GM12872 (cell line): Measurements from ENCODE around the gene ERP27.
A peak's percentile ranks its signal among the peaks of the same experiment; 100 is the strongest.

Source experiments
- TF ChIP-seq, protein P1 (sequence below): IDR thresholded peaks from 3 replicates; pipeline ENCODE4 v1.5.1; 2011; ENCODE audit warnings: low read depth, mild to moderate bottlenecking, low read length, moderate library complexity; ENCODE audit not compliant: insufficient read depth

The ERP27 gene

DNA sequence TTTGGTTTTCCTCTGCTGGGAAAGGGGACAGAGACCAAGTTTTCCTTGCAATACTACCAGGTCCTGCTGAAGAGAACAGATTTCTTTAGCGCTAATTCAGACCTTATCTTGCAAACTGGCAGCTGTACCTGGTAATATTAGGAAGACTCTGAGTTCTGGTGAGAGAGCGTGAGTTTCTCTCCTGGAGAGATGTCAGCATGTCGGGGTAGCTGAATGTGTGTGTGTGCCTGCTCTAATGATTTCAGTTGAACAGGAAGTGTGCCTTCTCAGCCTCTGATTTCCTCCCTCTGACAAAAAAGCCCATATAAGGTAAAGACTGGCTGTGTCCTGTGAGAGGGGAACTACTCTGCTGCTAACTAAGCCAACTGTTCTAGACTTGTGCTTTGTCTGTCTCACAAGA, 10.3 kb upstream of the ERP27 start:
- TF ChIP-seq, protein P1, sequence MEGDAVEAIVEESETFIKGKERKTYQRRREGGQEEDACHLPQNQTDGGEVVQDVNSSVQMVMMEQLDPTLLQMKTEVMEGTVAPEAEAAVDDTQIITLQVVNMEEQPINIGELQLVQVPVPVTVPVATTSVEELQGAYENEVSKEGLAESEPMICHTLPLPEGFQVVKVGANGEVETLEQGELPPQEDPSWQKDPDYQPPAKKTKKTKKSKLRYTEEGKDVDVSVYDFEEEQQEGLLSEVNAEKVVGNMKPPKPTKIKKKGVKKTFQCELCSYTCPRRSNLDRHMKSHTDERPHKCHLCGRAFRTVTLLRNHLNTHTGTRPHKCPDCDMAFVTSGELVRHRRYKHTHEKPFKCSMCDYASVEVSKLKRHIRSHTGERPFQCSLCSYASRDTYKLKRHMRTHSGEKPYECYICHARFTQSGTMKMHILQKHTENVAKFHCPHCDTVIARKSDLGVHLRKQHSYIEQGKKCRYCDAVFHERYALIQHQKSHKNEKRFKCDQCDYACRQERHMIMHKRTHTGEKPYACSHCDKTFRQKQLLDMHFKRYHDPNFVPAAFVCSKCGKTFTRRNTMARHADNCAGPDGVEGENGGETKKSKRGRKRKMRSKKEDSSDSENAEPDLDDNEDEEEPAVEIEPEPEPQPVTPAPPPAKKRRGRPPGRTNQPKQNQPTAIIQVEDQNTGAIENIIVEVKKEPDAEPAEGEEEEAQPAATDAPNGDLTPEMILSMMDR: no peak

- TF ChIP-seq, protein P1: no peak
Measured at GRCh38 chr12:14946861-14947260, 8.5 kb upstream of the ERP27 start.

DNA sequence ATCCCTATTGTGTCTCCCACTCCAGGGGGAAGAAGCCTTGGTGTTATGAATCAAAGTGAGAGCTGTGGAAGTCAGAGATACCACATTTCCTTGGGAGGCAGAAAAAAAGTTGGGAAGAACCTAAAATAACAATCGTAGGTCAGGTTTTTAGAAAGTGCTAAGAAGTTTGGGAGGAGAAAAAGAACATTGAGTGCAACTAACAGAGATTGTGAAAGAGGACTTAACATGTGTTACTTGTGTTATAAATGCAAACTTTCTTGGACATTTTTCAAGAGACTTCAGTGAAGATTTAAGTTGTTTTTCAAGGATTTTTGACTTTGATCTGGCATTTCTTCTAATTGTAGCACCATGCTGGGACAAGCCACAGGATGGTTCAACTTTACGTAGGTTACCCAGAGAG, 7.8 kb upstream of the ERP27 start:
- TF ChIP-seq, protein P1: no peak

DNA sequence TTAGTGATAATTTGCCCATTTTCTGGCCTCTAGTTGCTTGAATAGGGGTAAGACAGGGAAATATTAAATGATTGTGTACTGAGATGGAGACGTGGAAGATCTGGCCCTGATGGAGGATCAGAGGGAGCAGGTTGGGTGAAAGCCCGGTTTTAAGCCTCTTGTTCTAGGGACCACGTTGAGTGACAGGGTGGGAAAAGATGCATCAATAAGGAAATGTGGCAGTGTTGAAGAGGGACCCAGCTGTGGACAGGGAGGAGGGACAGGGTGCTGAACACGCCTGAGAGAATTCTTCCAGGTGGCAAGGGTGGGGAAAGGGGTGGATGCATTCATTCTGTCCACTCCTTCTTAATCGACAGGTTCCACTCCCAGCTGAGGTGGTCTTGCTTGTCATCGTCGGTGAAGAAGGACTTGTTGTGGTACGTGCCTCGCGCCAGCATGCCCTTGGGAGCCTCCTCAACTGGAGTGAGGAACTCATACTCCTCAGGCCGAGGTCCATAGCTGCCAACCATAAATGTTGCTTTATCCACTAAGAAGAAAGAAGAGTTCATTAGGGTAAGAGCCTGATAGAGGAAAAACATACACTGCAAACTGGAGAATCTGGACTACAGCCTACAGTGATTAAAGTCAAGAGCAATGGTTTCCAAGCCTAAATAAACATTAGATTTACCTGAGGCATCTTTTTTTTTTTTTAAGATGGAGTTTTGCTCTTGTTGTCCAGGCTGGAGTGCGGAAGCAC, 4.0 kb upstream of the ERP27 start:
- TF ChIP-seq, protein P1: no peak

DNA sequence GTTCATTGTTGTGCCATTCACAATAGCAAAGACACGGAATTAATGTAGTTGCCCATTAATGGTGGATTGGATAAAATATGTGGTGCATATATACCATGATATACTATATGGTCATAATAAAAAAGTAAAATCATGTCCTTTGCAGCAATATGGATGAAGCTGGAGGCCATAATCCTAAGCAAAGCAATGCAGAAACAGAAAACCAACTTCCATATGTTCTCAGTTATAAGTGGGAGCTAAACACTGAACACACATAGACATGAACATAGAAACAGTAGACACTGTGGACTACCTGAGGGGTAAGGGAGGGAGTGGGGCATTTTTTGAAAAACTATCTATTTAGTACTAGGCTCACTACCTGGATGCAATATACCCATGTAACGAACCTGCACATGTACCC, 3.0 kb upstream of the ERP27 start:
- TF ChIP-seq, protein P1: no peak

GRCh38 chr12:14937689-14938088, 648 bp downstream of the ERP27 start:
- TF ChIP-seq, protein P1: peak; percentile 59; the same call in 2 of the 3 replicates

- TF ChIP-seq, protein P1: no peak
Measured at GRCh38 chr12:14937014-14937413, 1.3 kb downstream of the ERP27 start.
